NB4 (cell line): ENCODE data around the gene TSPAN5.

ENCODE experiments used
- CTCF ChIP-seq: IDR thresholded peaks from one replicate; pipeline ENCODE4 v1.5.1; 2012; ENCODE audit warnings: low read depth, low read length
- MAX ChIP-seq: IDR thresholded peaks from 2 replicates; pipeline ENCODE4 v1.6.1; 2011; ENCODE audit warnings: low read depth, low read length

GRCh38 chr4:98544141-98544817 is 114.1 kb downstream of the TSPAN5 start:
- TF ChIP-seq CTCF: no peak
- no peak for TF ChIP-seq MAX
